Measurements from ENCODE around the gene PKNOX2.

PKNOX2 gene

GRCh38 chr11:125390946-125391345 is 226.4 kb downstream of the PKNOX2 start:
- no peak for DNase-seq

DNA sequence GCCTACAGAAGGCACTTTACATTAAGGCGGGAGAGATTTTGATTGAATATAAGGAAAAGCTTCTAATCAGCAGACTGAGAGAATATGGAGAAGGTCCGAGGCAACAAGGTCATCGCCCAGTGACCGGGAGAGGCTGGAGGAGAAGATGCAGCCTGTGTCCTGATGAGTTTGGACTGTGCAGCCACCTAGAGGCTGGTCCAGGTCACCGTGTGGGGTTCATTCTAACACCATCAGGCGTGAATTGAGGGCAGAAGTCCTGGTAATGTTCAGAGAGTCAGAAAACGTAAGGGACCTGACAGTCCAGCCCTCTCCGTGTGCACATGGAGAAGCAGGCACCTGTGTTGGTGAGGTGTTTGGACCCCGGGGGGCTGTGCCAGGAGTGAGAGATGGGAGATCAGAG is 228.8 kb downstream of the PKNOX2 start:
- no peak for DNase-seq

DNA sequence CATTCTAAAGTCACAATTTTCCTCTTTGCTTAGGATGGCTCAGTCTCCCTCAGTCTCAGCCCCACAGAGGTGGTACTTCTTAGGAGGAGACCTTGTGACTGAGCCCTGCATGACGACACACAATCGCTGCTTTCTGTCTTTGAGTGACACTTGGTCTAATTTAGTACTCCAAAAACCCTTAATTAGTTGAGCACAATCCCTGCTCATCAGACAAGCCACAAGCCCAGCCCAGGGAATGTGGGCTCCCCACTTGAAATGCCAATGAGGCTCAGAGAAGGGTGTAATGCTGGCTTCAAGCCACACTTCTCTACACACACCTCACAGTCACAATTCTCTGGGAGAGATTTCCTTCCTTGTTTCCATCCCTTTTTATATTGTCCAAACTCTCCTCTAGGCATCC is 229.7 kb downstream of the PKNOX2 start:
- no peak for DNase-seq

GRCh38 chr11:125397421-125397820 is 232.9 kb downstream of the PKNOX2 start:
- no peak for DNase-seq

GRCh38 chr11:125398475-125398874 is 233.9 kb downstream of the PKNOX2 start:
- no peak for DNase-seq

- no peak for DNase-seq
Observed at GRCh38 chr11:125398994-125399640, 234.6 kb downstream of the PKNOX2 start.

DNA sequence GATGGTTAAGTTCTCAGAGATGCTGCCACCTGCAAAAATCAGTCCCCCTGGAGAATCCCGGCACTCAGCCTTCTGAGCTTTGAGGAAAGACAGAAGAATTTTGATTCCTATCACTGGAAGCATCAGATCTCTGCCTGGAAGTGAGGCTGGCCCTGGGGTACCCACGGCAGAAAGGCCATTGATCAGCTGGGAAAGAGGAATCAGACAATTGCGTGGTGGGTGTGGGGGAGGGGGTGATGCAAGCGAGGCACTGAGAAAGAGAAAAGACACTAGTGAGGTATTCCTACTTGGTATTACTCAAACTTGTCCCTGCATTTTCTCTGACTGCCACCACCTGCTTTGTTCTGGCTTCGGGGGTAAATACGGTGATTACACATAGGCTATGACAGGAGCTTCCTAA is 235.4 kb downstream of the PKNOX2 start:
- DNase-seq: no peak

DNA sequence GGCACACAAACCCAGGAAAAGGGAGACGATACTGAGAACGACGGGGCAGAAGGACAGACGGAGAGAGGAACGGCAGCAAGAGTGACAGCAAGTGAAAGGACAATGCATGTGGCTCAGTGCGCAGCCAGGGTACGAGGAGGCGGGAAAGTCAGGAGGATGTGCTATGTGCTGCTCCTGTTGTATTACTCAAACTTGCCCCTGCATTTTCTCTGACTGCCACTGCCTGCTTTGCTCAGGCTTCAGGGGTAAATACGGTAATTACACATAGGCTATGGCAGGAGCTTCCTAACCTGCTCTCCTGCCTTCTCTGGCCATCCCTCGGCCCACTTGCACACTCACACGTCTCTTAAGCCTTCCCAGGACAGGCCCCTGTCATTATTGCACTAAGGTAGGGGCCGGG is 236.7 kb downstream of the PKNOX2 start:
- DNase-seq: no peak

DNA sequence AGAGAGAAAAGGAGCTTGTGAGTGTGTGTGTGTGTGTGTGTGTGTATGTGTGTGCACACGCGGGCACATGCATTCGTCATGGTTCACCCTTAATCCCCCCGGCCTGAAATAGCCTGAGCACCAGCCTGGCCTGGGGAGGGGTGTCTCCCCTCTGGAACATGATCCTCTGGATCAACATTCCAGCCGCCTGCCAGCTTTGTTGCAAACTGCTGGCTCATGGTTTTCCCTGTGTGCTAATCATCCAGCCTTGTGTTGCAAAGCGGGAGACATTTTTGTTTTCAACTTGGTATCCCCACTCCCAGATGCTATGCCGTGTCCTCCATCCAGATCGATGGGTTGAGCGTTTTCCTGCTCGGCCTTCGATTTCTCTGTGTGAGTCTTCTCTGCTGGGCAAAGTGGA is 237.2 kb downstream of the PKNOX2 start:
- no peak for DNase-seq

DNA sequence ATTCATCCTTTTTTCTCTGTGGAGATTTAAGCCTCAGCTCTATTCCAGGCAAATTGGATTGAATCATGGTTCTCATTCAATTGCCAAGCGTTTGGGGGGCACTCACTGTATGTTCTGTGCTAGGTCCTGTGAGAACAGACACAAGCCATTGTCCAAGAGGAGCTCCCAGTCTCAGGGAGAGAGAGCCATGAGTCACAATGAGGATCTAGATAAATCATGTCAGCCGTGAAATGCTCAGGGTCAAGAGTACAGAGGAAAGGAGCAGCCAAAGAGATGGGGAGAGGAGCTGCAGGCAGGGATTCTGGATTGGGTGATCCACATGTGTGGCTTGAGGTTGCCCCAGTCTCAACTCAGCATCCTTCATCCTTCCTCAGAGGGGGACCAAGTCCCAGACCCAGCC is 237.9 kb downstream of the PKNOX2 start:
- DNase-seq: no peak

DNA sequence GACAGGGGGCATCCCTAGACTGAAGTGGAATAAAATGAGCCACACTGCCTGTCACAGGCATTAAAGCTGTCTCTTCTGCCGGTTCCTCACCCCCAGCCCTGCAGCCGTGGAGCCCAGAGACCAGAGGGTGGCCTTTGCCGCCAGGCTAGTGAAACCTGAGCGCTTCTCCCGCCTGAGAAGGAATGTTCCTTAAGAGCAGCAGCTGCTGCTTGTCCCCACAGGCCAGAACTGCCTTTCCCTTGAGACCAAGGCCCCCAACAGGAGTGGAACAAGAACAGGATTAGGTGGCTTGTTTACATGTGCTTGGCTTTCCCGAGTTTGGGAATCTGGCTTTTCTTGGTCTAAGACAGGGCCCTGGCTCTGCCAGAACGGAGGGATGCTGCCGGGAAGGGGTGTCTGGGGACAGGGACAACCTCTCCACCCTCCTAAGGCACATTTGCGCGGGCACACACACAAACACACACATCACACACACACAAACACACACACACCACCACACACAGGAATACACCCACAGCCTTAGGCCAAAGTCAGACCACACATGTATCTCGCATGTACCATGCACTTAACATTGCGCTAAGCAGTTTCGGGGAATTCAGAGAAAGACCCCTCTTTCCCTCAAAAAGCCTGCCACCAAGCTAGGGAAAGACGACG is 239.7 kb downstream of the PKNOX2 start:
- DNase-seq: no peak

DNA sequence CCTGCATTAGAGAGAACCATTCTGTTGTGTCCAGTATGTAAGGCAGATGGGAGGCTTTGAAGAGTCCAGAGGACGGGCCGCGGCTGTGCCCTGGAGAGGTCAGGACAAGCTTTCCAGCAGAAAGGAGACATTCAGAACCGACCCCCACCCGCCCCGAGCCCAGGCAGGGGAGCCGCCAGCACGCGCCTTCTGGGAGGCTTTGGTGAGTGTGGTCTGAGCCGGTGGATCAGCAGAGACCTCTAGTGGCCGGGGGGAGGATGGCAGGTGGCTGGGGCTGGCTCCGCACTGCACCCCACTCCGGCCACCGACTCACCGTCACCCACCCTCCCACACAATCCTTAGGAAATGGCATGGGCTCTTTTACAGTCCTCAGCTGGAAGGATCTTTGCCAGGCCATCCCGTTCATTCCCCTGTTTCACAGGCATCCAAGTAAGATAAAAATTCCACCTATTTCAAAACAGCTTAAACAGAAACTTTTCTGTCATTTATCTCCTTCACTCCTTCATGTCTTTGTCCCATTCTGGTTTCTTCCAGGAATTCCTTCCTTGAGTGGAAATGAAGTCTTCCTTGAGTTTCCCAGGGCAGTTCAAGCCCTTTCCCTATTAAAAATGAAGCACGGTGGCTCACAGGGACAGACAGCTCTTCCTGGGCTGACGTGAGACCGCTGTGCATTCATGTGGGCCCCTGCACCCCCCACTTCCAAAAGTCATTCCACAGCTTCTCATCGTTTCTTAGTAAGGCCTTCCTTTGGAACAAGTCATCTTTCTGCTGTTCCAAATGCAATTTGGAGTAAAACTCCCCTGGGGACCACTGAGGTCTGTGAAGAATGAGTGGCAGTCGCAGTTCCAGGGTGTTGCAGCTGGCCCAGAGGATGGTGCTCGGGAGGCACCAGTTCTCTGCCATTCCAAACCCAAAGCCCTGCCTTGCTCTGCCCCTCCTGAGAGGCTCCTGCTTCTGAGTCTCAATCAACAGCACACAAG is 240.6 kb downstream of the PKNOX2 start:
- DNase-seq: peak; percentile 45 to 64

DNA sequence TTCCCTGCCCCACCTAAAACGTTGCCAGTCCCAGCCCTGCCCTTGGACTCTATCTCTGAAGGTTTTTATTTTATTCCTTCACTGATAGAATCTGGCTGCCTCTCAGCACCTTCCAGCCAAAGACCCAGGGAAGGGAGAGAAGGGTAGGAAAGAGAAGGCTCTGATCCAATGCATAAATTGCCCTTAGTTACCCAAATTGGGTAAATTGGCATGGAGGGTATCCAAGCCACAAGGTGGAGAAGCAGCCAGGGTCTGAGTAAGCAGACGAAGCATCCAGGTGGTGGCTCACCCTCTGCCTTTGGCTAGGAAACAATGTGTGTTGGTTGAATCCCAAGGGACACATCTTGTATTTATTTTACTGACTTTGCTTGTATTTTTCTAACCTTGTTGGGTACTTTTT is 242.5 kb downstream of the PKNOX2 start:
- DNase-seq: no peak

GRCh38 chr11:125408311-125408711 is 243.8 kb downstream of the PKNOX2 start:
- no peak for DNase-seq

DNA sequence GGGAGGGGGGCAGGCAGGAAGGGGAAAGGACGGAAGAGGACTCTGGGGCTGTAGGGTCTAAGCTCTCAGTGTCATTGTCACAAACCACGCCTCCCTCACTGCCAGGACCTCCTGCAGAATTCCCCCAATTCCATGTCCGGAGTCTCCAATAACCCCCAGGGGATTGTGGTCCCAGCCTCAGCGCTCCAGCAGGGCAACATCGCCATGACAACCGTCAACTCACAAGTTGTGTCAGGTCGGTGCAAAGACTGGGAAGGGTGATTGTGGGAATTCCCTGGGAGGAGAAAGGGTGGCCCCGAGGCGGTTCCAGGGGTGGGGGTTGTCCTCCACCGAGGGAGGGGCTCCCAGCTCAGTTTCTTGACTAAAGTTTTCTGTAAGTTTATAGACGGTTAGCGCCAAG is 245.5 kb downstream of the PKNOX2 start:
- DNase-seq: no peak

DNA sequence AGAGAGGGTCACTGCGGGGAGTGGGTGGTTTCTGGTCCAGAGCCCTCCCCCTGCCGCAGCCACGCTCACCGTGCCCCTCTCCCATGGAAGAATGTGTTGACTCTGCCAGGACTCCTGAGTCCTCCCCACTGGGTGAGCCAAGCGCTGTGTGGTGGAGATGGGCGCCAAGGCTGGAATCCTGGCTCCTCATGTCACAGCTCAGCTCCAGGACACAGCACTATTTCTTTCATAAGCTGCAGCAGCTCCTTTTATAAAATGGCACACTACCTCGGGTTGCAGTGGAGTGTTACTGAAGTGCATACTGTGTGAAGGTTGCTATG is 247.6 kb downstream of the PKNOX2 start:
- DNase-seq: no peak

DNA sequence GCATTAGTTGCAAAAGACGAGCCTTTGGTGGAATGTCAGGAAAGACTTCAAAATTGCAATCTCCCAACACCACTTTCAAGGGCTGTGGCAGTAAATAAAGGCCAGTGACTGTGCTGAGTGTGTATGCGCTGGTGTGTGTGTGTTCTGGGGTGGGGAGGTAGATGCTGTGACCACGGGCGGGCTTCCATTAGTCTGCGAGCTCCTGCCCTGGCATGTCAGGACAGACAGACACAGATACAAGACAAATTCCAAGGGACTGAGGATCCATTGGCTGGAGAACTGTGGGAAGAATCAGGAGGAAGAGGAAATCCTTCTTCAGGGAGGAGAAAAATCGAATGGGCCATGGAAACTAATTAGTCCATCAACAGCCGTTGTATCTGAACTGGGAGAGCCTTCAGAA is 248.0 kb downstream of the PKNOX2 start:
- DNase-seq: no peak

DNA sequence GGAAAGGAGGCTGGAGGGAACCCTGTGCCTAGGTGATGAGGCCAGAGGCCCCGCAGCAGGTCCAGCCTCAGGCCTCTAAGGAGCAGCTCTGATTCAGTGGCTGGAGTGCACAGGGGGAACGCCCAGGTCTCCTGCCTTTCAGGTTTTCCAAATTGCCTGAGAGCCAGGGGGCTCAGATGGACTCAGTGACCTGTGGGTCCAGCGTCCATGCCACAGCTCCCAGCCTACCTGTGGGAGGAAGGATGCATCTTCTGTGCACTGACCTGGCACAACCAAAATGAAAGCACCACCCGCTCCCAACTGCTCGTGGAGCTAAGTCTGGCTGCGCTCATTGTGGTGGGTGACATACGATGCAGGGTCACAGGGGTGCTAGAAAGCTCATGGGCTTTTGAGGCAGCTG is 248.7 kb downstream of the PKNOX2 start:
- DNase-seq: no peak

DNA sequence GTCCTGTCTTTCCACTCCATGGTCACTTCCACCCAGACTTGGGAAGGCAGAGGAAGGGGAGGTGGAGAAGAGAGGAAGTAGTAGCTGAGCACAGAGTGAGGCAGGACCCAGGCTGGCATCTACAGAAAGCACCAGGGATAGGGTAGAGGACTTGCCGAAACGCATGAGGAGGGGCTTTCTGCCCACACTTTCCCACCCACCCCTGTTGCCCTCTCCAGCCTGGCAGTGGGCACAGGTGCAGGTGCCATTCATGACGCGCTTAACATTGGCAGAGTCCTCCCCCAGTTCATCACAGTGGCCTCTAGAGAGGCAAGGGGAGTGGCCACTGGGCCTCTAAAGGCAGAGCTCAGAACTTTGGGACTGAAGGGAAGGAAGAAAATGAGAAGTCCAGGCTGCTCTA is 249.6 kb downstream of the PKNOX2 start:
- DNase-seq: no peak

DNA sequence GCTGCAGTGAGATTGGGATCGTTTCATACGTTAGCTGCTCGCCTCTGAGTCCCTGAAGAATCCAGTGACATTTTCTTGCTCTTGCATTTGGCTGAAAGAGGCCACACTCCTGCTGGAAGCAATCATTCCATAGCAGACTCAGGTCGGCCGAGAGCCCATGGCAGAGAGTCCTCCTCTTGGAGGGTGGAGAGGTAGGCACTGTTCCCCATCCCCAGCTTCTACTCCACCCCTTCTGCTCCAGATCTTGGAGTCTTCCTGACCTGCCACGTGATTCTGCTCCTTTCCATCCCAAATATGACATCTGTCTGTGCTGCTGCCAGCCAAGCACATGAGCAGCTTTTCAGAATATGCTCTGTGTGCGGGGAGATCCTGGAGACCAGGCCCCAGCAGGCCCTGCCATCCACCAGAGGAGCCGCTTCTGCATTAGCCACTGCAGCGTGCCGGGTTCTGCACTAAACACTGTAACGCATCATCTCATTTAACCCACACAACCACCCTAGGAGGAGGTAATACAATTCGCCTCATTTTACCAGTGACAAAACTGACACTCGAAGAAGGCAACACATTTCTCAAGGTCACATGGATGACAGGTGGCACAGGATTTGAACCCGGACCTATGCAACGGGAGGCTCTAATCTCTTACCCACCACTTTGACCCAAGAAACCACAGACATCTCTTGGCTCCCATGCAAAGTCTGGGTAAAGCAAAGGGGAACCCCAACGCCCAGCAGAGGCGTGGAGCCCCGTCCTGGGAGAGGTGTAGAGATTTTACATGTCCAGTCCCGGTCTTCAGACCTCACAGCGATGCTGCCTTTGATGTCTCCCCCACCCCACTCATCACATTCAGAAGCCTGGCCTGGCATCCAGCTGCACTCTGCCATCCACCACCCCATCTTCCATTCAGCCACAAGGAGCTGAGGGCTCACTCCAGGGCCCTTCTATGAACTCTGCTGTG is 252.7 kb downstream of the PKNOX2 start:
- no peak for DNase-seq

GRCh38 chr11:125418396-125418795 is 253.8 kb downstream of the PKNOX2 start:
- DNase-seq: no peak

DNA sequence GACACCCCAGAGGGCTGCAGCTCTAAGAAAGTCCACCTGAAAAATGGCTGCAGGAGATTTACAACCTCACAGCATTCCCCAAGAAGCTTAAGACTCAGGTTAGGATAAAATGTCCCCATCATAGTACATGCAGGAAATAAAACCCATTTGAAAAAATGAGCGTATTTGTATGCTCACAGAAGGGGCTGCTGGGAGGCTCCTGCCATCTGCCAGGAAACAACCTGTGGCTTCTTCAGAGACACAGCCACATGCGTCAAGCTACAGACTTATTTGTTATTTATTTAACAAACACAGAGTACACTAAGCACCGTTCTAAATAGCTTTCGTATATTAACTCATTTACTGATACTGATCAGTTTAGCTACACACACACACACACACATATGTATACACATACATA is 258.1 kb downstream of the PKNOX2 start:
- DNase-seq: no peak
